HepG2 (cell line): Measurements from ENCODE around the gene TRIM67. TPM values are rescaled to one million over a fixed set of nuclear protein-coding genes. Genes with fewer than 3 reads are reported as not detected.
A peak's percentile ranks its signal among the peaks of the same experiment; 100 is the strongest.

Experiments
- ARHGAP35 ChIP-seq: sonication (generic); formaldehyde crosslinking; IDR thresholded peaks from 2 replicates; pipeline ENCODE4 v1.9.0; 2022; ENCODE audit warnings: mild to moderate bottlenecking, inconsistent platforms, moderate library complexity, missing genetic modification reagents, borderline replicate concordance
- ASH2L ChIP-seq: fragments of 300-600, 200-600 bp; sonication (generic); IDR thresholded peaks from 2 replicates; pipeline ENCODE4 v1.7.0; 2017; ENCODE audit warnings: low read depth, mild to moderate bottlenecking, moderate library complexity, mixed read lengths, low read length; ENCODE audit not compliant: insufficient read length
- DBP ChIP-seq: sonication (generic); formaldehyde crosslinking; IDR thresholded peaks from 2 replicates; pipeline ENCODE4 v1.4.0; 2020; ENCODE audit warnings: missing genetic modification reagents; ENCODE audit errors: not compliant biosample characterization
- DZIP1 ChIP-seq: sonication (generic); formaldehyde crosslinking; IDR thresholded peaks from 2 replicates; pipeline ENCODE4 v1.5.0; 2020; ENCODE audit warnings: mild to moderate bottlenecking, missing genetic modification reagents
- ETV6 ChIP-seq: sonication (generic); formaldehyde crosslinking; conservative IDR thresholded peaks from 2 replicates; pipeline ENCODE4 v1.4.0; 2020; ENCODE audit warnings: missing genetic modification reagents
- KDM5B ChIP-seq: sonication (generic); formaldehyde crosslinking; IDR thresholded peaks from 2 replicates; pipeline ENCODE4 v1.4.0; 2020; ENCODE audit warnings: missing genetic modification reagents, mild to moderate bottlenecking, borderline replicate concordance
- PRDM15 ChIP-seq: sonication (generic); formaldehyde crosslinking; IDR thresholded peaks from 2 replicates; pipeline ENCODE4 v1.4.0; 2020; ENCODE audit warnings: missing genetic modification reagents
- RFX5 ChIP-seq: IDR thresholded peaks from 2 replicates; pipeline ENCODE4 v1.6.1; 2011; ENCODE audit warnings: low read depth, low read length, improper control_type of control experiment
- RNF2 ChIP-seq: fragments of 450-650 bp; conservative IDR thresholded peaks from 2 replicates; pipeline ENCODE4 v1.6.1; 2016; ENCODE audit warnings: low read depth
- TCF12 ChIP-seq, 2 experiments: fragments of 450-650 bp in 1 of 2; sonication (generic) in 1 of 2; formaldehyde crosslinking in 1 of 2; IDR thresholded peaks; 2 replicates each; pipeline versions ENCODE4 v1.6.1 to v1.8.0; 2017 to 2022; ENCODE audit warnings: antibody characterized with exemption in 1 of 2, mild to moderate bottlenecking in 1 of 2, missing genetic modification reagents in 1 of 2, moderate library complexity in 1 of 2
- ZBTB10 ChIP-seq: sonication (generic); formaldehyde crosslinking; IDR thresholded peaks from 2 replicates; pipeline ENCODE4 v1.4.0; 2020; ENCODE audit warnings: missing genetic modification reagents, borderline replicate concordance
- ZEB1 ChIP-seq: IDR thresholded peaks from 2 replicates; pipeline ENCODE4 v1.6.1; 2012; ENCODE audit warnings: mild to moderate bottlenecking, low read depth, inconsistent platforms; ENCODE audit not compliant: insufficient replicate concordance
- ZFP90 ChIP-seq: sonication (generic); formaldehyde crosslinking; IDR thresholded peaks from 2 replicates; pipeline ENCODE4 v1.8.0; 2022; ENCODE audit warnings: missing genetic modification reagents, mild to moderate bottlenecking, inconsistent platforms, borderline replicate concordance
- ZNF101 ChIP-seq: sonication (generic); formaldehyde crosslinking; IDR thresholded peaks from 2 replicates; pipeline ENCODE4 v1.4.0; 2020; ENCODE audit warnings: mild to moderate bottlenecking, low read depth, missing genetic modification reagents, borderline replicate concordance
- ZNF280B ChIP-seq: sonication (generic); formaldehyde crosslinking; IDR thresholded peaks from 2 replicates; pipeline ENCODE4 v1.5.0; 2020; ENCODE audit warnings: missing genetic modification reagents, mild to moderate bottlenecking, borderline replicate concordance
- ZNF709 ChIP-seq: sonication (generic); formaldehyde crosslinking; IDR thresholded peaks from 2 replicates; pipeline ENCODE4 v1.5.0; 2020; ENCODE audit warnings: mild to moderate bottlenecking, missing genetic modification reagents
- polyA plus RNA-seq, 8 experiments: library from polyadenylated mRNA; depleted of rRNA in 3 of 8; stranded (reverse) in 7 of 8; unstranded in 1 of 8; fragments of >200 nt; fragmentation: Illumina TruSeq in 4 of 8; extraction: Trizol in 4 of 8; gene quantifications; 2 replicates each; pipeline versions ENCODE4 v1.2.1 to v1.2.3, GENCODE V29; 2011 to 2016; ENCODE audit warnings: low read depth in 4 of 8, missing spikeins in 1 of 8, mixed read lengths in 1 of 8; ENCODE audit not compliant: insufficient read depth in 1 of 8
- total RNA-seq, 5 experiments: library from RNA; depleted of rRNA; stranded (reverse); fragments of >200 nt; fragmentation: Illumina TruSeq; extraction: Trizol; gene quantifications; 2 replicates each; pipeline ENCODE4 v1.2.3, GENCODE V29; 2016; ENCODE audit warnings: low read depth in 1 of 5

Gene TRIM67
- total and polyA plus RNA-seq, 2 of the 13 experiments (the other 11 are each of a cell fraction or from before 2014, with no cell fraction given) = not detected

GRCh38 chr1:231194843-231195516, 33.1 kb downstream of the TRIM67 start (continued):
- TF ChIP-seq ZNF101 (CRISPR knock-in tag) (no peak), RNF2 (no peak), ZBTB10 (CRISPR knock-in tag) (no peak; the same call in 1 of the 2 replicates), ZEB1 (no peak), ARHGAP35 (no peak), PRDM15 (CRISPR knock-in tag) (no peak), ZNF280B (CRISPR knock-in tag) (no peak), DZIP1 (CRISPR knock-in tag) (no peak), DBP (CRISPR knock-in tag) (no peak), TCF12 (IDR thresholded peaks at IDR 0.05) (no peak), TCF12 (CRISPR knock-in tag; IDR thresholded peaks at IDR 0.05) (0 out of 2 replicates have a peak, but pooled peaks have one; percentile 58), ZFP90 (no peak), RFX5 (no peak), KDM5B (CRISPR knock-in tag) (no peak), ZNF709 (no peak), ETV6 (CRISPR knock-in tag) (no peak), ASH2L (no peak)
